Progenitor cell of endocrine pancreas (in vitro differentiated cells): Measurements from ENCODE around the gene PRKAR1B. TPM values are rescaled to one million over a fixed set of nuclear protein-coding genes. Genes with fewer than 3 reads are reported as not detected.

Source experiments
- DNase-seq: peaks from one replicate; pipeline ENCODE4 v3.0.0; 2021; ENCODE audit warnings: low spot score; ENCODE audit not compliant: unreplicated experiment
- H3K27ac Mint-ChIP-seq: 2 replicates; pipeline ENCODE4 v1.8.0; 2021; ENCODE audit warnings: mild to moderate bottlenecking, moderate library complexity, mixed read lengths
- H3K27me3 Mint-ChIP-seq: 2 replicates; pipeline ENCODE4 v1.8.0; 2021; ENCODE audit warnings: mixed read lengths
- H3K36me3 Mint-ChIP-seq: 2 replicates; pipeline ENCODE4 v1.8.0; 2022; ENCODE audit warnings: mixed read lengths; ENCODE audit not compliant: insufficient read depth
- H3K4me1 Mint-ChIP-seq: 2 replicates; pipeline ENCODE4 v1.8.0; 2021; ENCODE audit warnings: low read depth, mixed read lengths
- H3K4me3 Mint-ChIP-seq: 2 replicates; pipeline ENCODE4 v1.8.0; 2021; ENCODE audit warnings: low read depth, mild to moderate bottlenecking, moderate library complexity, mixed read lengths
- H3K9me3 Mint-ChIP-seq: 2 replicates; pipeline ENCODE4 v1.8.0; 2021; ENCODE audit warnings: low read depth, mixed read lengths
- CTCF ChIP-seq: fragments of 200-600 bp; sonication (generic); IDR thresholded peaks from one replicate; pipeline ENCODE4 v1.5.0; 2021; ENCODE audit warnings: antibody characterized with exemption, mild to moderate bottlenecking; ENCODE audit not compliant: unreplicated experiment
- total RNA-seq: library from RNA; stranded (reverse); gene quantifications from 2 replicates; pipeline ENCODE4 v1.2.1, GENCODE V29; 2021

PRKAR1B gene
- total RNA-seq, 1 donor from 2014 or later: 54.2 TPM

GRCh38 chr7:716222-716621 lies 10.9 kb downstream of the PRKAR1B start:
- peaks cover 6% of the 10 kb centered on the region for H3K4me1 Mint-ChIP-seq
- H3K27me3 Mint-ChIP-seq: no peaks in the 10 kb centered on the region
- TF ChIP-seq CTCF: no peak
- H3K27ac Mint-ChIP-seq: no peak overlapping the region
- peaks cover 6% of the 10 kb centered on the region for H3K36me3 Mint-ChIP-seq
- H3K9me3 Mint-ChIP-seq: peaks cover 6% of the 10 kb centered on the region
- DNase-seq: no peak
- no peak overlapping the region for H3K4me3 Mint-ChIP-seq

GRCh38 chr7:714251-714671 lies 12.8 kb downstream of the PRKAR1B start:
- peaks cover 6% of the 10 kb centered on the region for H3K4me1 Mint-ChIP-seq
- DNase-seq: no peak
- no peaks in the 10 kb centered on the region for H3K27me3 Mint-ChIP-seq
- H3K27ac Mint-ChIP-seq: no peak overlapping the region
- H3K36me3 Mint-ChIP-seq: peaks cover 7% of the 10 kb centered on the region
- no peak for TF ChIP-seq CTCF
- no peaks in the 10 kb centered on the region for H3K9me3 Mint-ChIP-seq
- H3K4me3 Mint-ChIP-seq: peak overlapping the region; percentile 68

GRCh38 chr7:713488-714230 lies 13.4 kb downstream of the PRKAR1B start:
- peaks cover 6% of the 10 kb centered on the region for H3K4me1 Mint-ChIP-seq
- no peaks in the 10 kb centered on the region for H3K9me3 Mint-ChIP-seq
- TF ChIP-seq CTCF: no peak
- DNase-seq: no peak
- peak overlapping the region; percentile 8 for H3K27ac Mint-ChIP-seq
- H3K27me3 Mint-ChIP-seq: no peaks in the 10 kb centered on the region
- H3K4me3 Mint-ChIP-seq: peak overlapping the region; percentile 68
- H3K36me3 Mint-ChIP-seq: peaks cover 7% of the 10 kb centered on the region

- Mint-ChIP-seq H3K4me1 (peaks cover 6% of the 10 kb centered on the region), H3K9me3 (no peaks in the 10 kb centered on the region), H3K36me3 (peaks cover 7% of the 10 kb centered on the region), H3K27me3 (no peaks in the 10 kb centered on the region), H3K27ac (peak overlapping the region; percentile 8), H3K4me3 (peak overlapping the region; percentile 68)
- TF ChIP-seq CTCF: no peak
- no peak for DNase-seq
These were observed 14.0 kb downstream of the PRKAR1B start for GRCh38 chr7:713139-713457.

GRCh38 chr7:712381-713138 lies 14.5 kb downstream of the PRKAR1B start:
- TF ChIP-seq CTCF: no peak
- Mint-ChIP-seq H3K4me3 (peak overlapping the region; percentile 68), H3K36me3 (peaks cover 9% of the 10 kb centered on the region), H3K27ac (no peak overlapping the region), H3K9me3 (no peaks in the 10 kb centered on the region), H3K4me1 (peaks cover 6% of the 10 kb centered on the region), H3K27me3 (no peaks in the 10 kb centered on the region)
- DNase-seq: no peak
